ENCODE measurements around the gene KLHL30.

The KLHL30 gene

DNA sequence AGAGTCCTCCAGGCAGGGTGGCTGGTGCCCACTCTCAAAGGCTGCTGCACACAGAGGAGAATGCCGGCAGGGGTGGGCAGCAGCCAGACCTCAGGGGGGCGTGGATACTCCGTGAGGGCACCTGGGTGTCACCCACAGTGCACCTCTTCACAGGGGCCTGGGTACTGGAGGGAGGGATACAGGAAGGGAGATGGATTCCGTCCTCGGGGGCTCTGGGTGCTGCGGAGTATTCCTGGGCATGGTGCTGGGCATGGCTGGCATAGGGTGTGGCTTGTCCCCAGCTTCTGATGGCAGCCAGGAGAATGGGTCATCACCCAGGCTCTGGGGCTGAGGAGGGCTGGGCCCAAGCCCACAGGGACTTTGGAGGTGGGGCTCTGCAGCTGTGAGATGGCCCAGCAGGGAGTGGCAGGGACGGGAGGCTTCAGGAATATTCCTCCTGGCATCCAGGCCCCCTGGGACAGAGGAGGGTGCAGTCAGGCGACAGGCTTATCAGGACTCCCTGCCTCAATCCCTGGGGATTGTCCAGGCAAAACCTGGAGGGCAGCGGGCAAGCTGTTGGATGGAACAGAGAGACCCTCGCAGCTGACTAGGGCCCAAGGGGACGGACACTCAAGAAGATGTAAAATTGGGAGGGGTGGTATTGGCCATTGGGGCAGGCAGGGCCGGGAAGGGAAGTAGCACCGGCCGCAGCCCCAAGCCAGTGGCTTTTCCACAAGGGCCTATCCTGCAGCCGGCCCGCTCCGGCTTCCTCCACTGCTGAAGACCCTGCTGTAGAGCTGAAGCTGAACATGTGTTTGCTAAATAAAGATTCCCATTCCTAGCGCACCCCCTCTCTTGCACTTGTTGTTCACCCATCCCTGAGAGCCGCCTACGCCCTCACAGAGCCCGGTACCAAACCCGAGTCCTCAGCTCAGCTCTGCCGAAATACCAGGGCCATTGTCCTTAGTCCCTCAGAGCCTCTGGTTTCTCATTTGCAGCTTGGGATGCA, 5.7 kb upstream of the KLHL30 start:
- DNase-seq (ENCODE audit: low read depth in 3 of 3) = no peak

GRCh38 chr2:238133499-238134392, 4.7 kb upstream of the KLHL30 start:
- DNase-seq (ENCODE audit: low read depth in 3 of 3) = no peak

DNA sequence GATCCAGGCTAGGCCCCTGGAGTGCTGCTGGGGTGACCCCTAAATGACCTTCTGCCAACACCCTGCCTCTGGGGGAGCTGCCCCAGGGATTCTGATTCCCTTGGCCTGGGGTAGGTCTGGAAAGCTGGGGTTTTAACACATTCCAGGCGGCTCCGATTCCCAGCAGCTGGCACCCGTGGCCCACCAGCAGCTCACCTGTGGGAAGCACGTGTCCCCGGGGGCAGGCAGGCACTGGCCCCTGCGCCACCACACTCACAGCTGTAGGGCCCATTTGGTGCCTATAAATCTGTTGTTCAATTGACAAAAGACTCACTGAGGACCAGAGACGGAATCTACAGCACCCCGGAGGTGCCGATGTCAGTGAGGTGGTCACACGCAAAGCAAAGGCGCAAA, 4.1 kb upstream of the KLHL30 start:
- no peak for DNase-seq (ENCODE audit: low read depth in 3 of 3)

DNA sequence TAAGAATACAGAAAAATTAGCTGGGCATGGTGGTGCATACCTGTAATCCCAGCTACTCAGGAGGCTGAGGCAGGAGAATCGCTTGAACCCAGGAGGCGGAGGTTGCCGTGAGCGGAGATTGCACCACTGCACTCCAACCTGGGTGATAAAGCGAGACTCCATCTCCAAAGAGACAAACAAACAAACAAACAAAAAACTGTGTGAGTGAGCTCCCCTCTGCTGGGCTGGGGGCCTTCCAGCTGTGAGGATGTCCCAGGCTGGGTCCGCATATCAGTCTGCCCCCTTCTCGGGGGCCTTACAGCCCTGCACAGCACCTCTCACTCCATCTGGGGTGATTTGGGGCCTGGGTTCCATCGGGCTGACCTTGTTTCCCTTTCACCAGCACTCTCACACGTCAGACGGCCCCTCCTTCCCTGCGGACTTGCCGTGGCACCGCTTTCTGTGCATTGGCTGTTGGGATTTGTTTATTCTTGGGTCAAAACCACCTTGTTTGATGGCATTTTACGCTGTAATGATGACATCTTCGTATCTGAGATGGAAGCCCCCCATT, 2.8 kb upstream of the KLHL30 start:
- no peak for DNase-seq (ENCODE audit: low read depth in 3 of 3)

GRCh38 chr2:238136820-238137537, 1.5 kb upstream of the KLHL30 start:
- DNase-seq (ENCODE audit: low read depth in 3 of 3) = no peak

DNA sequence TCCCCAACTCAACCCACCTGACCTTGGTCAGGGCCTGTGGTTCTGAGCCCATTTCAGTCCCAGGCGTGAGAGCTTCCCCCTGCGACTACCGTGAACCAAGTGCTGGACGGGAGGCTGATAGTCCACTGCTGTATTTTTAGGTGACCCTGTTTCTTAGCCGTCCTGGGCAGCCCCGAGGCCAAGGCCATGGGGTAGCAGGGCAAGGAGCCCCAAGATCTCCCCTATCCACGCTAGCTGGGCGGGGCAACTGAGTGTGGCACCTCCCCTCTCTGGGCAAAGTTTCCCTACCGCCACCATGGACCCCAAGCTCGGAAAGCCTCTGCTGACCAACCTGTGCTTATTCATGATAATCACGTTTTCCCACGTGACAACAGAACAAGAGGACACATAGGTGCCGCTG, 583 bp upstream of the KLHL30 start:
- no peak for DNase-seq (ENCODE audit: low read depth in 3 of 3)

- DNase-seq (ENCODE audit: low read depth in 3 of 3) = peak in 1 of 3 experiments; percentile 40
Measured at GRCh38 chr2:238139196-238140039, 950 bp downstream of the KLHL30 start.

- no peak for DNase-seq (ENCODE audit: low read depth in 3 of 3)
Measured at GRCh38 chr2:238140040-238140439, 1.6 kb downstream of the KLHL30 start.

GRCh38 chr2:238140721-238141540, 2.5 kb downstream of the KLHL30 start:
- no peak for DNase-seq (ENCODE audit: low read depth in 3 of 3)

DNA sequence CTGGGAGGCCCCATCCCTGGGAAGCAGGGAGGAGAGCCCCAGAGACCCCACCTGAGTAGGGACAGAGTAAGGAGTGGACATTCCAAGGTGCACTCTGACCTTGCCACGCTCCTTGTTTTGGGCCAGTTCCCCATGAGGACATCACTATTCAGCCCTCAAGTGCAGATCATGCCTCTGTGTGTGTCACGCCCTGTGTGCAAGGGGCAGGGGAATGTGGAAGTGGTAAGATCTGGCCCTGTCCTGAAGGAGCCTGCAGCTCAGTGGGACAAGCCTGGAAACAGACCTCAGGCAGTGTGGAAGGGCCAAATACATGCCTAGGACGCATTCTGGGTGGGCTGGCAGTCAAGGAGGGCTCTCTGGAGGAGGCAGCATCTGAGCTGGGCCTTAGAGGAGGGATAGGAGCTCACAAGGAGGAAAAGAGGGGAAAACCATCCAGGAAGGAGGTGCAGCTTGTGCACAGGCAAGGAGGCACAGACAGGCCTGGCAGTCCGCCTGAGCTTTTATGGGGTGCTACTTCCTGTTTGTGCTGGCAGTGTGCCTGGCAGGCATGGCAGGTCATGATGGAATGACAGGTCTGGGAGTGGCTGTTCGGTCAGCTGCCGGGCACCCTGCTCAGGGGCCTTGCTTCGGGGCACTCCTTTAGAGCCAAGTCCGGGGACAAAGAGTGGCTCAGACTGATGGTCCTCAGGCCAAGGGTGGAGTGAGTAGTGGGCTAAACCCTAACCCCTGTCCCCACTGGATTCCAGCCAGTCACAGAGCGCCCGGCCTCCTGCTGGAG, 3.3 kb downstream of the KLHL30 start:
- DNase-seq (ENCODE audit: low read depth in 3 of 3) = no peak

DNA sequence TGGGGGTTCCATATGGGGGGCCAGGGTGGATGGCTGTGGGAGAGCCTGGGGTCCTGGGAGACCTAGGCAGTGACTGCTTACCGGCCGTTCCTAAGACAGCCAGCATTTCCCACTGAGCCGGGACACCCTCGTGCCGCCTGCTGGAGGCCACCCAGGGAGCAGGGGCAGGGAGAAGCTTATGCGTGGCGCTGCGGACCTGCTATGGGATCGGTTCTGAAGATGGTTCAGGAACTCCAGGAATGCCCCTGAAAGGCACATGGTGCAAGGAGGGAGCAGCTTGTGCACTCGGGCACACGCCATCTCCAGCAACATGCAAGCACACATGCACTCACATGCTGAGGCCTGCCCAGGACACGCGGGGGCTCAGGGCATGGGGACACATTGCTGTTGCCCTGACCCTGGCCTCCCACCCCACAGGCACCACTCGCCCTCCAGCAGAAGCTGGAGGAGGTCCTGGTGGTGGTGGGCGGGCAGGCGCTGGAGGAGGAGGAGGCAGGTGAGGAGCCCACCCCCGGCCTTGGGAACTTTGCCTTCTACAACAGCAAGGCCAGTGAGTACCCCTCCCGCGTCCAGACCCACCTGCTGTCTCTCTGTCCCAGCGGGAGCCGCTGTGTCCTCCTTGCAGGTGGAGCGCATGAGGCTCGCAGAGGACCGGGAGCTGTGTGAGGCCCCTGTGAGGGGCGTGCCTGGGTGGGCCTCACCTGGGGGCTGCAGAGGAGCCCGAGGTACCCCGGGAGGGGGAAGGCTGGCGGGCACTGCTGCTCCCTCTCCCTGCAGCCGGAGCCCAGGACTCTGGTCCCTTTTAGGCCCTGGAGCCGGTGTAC, 4.1 kb downstream of the KLHL30 start:
- DNase-seq (ENCODE audit: low read depth in 3 of 3) = no peak

DNA sequence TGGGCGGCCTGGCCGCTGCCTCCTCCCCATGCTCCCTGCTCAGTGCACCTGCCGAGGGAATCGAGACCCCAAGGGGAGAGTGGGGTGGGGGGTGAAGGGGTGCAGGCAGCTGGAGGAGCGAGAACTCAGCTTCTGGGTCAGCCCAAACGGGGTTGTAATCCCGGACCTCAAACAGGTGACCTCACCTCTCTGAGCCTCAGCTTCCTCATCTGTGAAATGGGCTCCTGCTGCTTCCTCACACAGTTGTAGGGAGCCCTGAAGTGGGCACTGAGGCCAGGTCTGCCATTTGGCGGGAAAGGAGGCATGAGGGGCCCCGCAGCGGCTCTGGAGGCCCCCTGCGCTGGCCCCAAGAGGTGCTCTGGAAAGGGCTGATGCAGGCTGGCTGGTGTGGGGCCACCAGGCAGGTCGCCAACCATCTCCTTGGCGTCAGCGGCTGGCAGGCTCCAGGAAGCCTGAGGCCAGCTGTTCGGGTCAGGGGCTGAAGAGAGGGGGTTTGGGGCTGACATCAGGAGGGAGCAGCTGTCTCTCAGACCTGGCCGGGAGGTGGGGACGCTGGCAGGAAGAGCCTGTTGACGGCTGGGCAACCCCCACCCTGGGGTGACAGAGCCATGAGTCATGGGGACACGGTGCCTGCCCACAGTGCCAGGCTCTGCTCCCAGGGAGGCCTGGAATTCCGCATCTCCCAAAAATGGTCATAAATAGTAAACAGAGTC, 4.9 kb downstream of the KLHL30 start:
- DNase-seq (ENCODE audit: low read depth in 3 of 3) = no peak

DNA sequence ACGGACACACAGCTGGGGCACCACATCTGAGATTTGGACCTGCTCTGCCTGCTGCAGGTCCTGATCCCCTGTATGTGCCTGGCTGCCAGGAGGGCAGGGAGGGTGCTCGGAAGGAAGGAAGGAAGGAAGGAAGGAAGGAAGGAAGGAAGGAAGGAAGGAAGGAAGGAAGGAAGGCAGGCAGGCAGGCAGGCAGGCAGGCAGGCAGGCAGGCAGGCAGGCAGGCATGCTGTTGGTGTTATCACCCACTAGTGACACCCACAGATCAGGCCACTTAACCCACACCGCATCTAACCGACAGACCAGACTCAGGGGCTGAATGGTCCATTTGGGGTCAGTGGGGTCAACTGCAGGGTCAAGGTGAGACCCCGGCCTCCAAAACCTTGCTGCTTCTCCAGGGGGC, 5.8 kb downstream of the KLHL30 start:
- DNase-seq (ENCODE audit: low read depth in 3 of 3) = no peak

GRCh38 chr2:238145046-238145445, 6.6 kb downstream of the KLHL30 start:
- DNase-seq (ENCODE audit: low read depth in 3 of 3) = no peak

DNA sequence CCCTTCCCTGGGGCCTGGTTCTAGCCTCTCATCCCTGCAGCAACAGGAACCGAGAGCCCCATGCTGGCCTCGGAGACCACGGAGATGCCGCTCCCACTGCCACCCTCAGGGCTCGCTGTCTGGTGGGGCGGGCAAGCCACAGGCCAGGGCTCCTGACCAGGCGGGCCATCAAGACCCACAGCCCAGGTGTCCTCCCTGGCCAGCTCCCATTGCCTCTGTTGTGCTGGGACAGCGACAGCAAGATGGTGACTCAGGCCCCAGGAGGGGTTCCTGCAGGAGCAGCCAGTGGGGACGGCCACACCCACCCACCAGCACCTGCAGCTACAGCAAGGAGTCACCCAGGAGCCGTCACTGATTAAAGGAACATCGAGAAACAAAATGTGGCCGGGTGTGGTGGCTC, 7.4 kb downstream of the KLHL30 start:
- no peak for DNase-seq (ENCODE audit: low read depth in 3 of 3)

DNA sequence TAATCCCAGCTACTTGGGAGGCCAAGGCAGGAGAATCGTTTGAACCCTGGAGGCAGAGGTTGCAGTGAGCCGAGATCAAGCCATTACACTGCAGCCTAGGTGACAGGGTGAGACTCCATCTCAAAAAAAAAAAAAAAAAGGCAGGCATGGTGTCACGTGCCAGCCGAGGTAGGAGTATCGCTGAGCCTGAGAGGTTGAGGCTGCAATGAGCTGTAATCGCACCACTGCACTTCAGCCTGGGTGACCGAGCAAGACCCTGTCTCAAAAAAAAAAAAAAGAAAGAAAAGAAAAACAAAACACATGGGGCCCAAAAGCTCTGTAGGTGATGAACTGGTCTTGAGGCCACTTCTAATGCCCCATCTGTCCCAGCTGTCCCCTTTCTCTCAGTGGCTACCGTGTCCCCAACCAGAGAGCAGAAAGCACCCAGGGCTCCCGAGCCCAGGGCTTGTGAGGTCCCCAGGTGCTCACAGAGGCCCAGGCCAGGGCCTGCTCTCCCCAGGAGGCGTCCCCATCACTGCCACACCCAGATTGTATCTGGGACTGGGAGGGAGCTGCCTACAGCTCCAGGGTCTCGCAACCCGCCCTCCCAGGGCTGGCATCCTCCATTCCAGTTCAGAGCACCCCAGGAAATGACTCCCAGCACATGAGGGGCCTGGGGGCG, 8.5 kb downstream of the KLHL30 start:
- no peak for DNase-seq (ENCODE audit: low read depth in 3 of 3)

- no peak for DNase-seq (ENCODE audit: low read depth in 3 of 3)
Measured at GRCh38 chr2:238148981-238149380, 10.5 kb downstream of the KLHL30 start.
